Activated CD4-positive, CD25-positive, alpha-beta regulatory T cell treated with anti-CD3 and anti-CD28 coated beads, Interleukin-2, amount 50 U/mL, for 72 hours (primary cell): ENCODE results near the gene TRIM26.
"Not testable (repeated sequence)": the region's sequence is repeated elsewhere in the genome, so short reads cannot be mapped to it uniquely, and the experiment has no call there.

Source experiments
- DNase-seq: peaks from one replicate; pipeline ENCODE4 v3.0.0; 2021

TRIM26 gene

GRCh38 chr6:30212865-30213666, at the start of gene TRIM26:
TRIM26 (minus strand) TSS chr6:30213406; CDS start chr6:30199103, 14,303 bp downstream.
- peak; percentile 95 for DNase-seq

- peak; percentile 45 for DNase-seq
Measured at GRCh38 chr6:30260036-30260504, 46.9 kb upstream of the TRIM26 start.

GRCh38 chr6:30259140-30260035, 46.2 kb upstream of the TRIM26 start:
- DNase-seq = peak; percentile 69

- no peak for DNase-seq
Measured at GRCh38 chr6:30258204-30258603, 45.0 kb upstream of the TRIM26 start.

- not testable (repeated sequence) for DNase-seq
Measured at GRCh38 chr6:30252417-30252816, 39.2 kb upstream of the TRIM26 start.

GRCh38 chr6:30244560-30244959, 31.4 kb upstream of the TRIM26 start:
- no peak for DNase-seq

- no peak for DNase-seq
Measured at GRCh38 chr6:30238178-30238795, 25.1 kb upstream of the TRIM26 start.

- DNase-seq = no peak
Measured at GRCh38 chr6:30234356-30234755, 21.1 kb upstream of the TRIM26 start.

- no peak for DNase-seq
Measured at GRCh38 chr6:30231067-30231466, 17.9 kb upstream of the TRIM26 start.

- no peak for DNase-seq
Measured at GRCh38 chr6:30227763-30228487, 14.7 kb upstream of the TRIM26 start.

- no peak for DNase-seq
Measured at GRCh38 chr6:30227242-30227722, 14.1 kb upstream of the TRIM26 start.

GRCh38 chr6:30223339-30223738, 10.1 kb upstream of the TRIM26 start:
- DNase-seq = no peak

GRCh38 chr6:30221956-30222355, 8.8 kb upstream of the TRIM26 start:
- not testable (repeated sequence) for DNase-seq

- DNase-seq = not testable (repeated sequence)
Measured at GRCh38 chr6:30221395-30221794, 8.2 kb upstream of the TRIM26 start.

GRCh38 chr6:30219244-30219643, 6.0 kb upstream of the TRIM26 start:
- no peak for DNase-seq

- no peak for DNase-seq
Measured at GRCh38 chr6:30216096-30216495, 2.9 kb upstream of the TRIM26 start.

GRCh38 chr6:30214657-30214982, 1.4 kb upstream of the TRIM26 start:
- no peak for DNase-seq

GRCh38 chr6:30213957-30214656, 901 bp upstream of the TRIM26 start:
- DNase-seq = peak; percentile 81

- no peak for DNase-seq
Measured at GRCh38 chr6:30213667-30213956, 406 bp upstream of the TRIM26 start.

- no peak for DNase-seq
Measured at GRCh38 chr6:30211899-30212298, 1.3 kb downstream of the TRIM26 start.

- no peak for DNase-seq
Measured at GRCh38 chr6:30211306-30211705, 1.9 kb downstream of the TRIM26 start.
